HepG2 (cell line): ENCODE results near the gene DTYMK. TPM values are rescaled to one million over a fixed set of nuclear protein-coding genes. Genes with fewer than 3 reads are reported as not detected.
A peak's percentile ranks its signal among the peaks of the same experiment; 100 is the strongest.

ENCODE experiments used
- DNMT1 ChIP-seq: sonication (generic); formaldehyde crosslinking; IDR thresholded peaks from 2 replicates; pipeline ENCODE4 v1.5.1; 2020; ENCODE audit warnings: mild to moderate bottlenecking, missing genetic modification reagents
- ERF ChIP-seq: IDR thresholded peaks from 2 replicates; pipeline ENCODE4 v1.6.1; 2018; ENCODE audit warnings: missing biosample characterization, missing genetic modification reagents
- FLYWCH1 ChIP-seq: sonication (generic); formaldehyde crosslinking; IDR thresholded peaks from 2 replicates; pipeline ENCODE4 v1.8.1; 2023; ENCODE audit warnings: mild to moderate bottlenecking, missing genetic modification reagents
- ISX ChIP-seq: sonication (generic); formaldehyde crosslinking; conservative IDR thresholded peaks from 2 replicates; pipeline ENCODE4 v1.5.0; 2020; ENCODE audit warnings: missing genetic modification reagents
- KLF16 ChIP-seq, 2 experiments: sonication (generic) in 1 of 2; formaldehyde crosslinking in 1 of 2; IDR thresholded peaks; 2 replicates each; pipeline versions ENCODE4 v1.6.1 to v1.8.0; 2016 to 2023; ENCODE audit warnings: missing genetic modification reagents in 2 of 2, missing compliant biosample characterization in 1 of 2
- KLF9 ChIP-seq: IDR thresholded peaks from 2 replicates; pipeline ENCODE4 v1.6.1; 2016; ENCODE audit warnings: low read depth
- MAFF ChIP-seq: IDR thresholded peaks from 2 replicates; pipeline ENCODE4 v1.6.1; 2011; ENCODE audit warnings: low read depth, low read length, improper control_type of control experiment
- MAFK ChIP-seq, 2 experiments: IDR thresholded peaks in 1 of 2; conservative IDR thresholded peaks in 1 of 2; 2 replicates each; pipeline ENCODE4 v1.6.1; 2011; ENCODE audit warnings: improper control_type of control experiment in 2 of 2, low read length in 2 of 2
- MIXL1 ChIP-seq: IDR thresholded peaks from 2 replicates; pipeline ENCODE4 v1.6.1; 2016
- ZC3H4 ChIP-seq: sonication (generic); formaldehyde crosslinking; IDR thresholded peaks from 2 replicates; pipeline ENCODE4 v1.4.0; 2020; ENCODE audit warnings: missing genetic modification reagents, borderline replicate concordance
- ZFAT ChIP-seq: sonication (generic); formaldehyde crosslinking; conservative IDR thresholded peaks from 2 replicates; pipeline ENCODE4 v1.8.1; 2023; ENCODE audit warnings: missing genetic modification reagents, inconsistent platforms
- ZNF224 ChIP-seq: sonication (generic); formaldehyde crosslinking; IDR thresholded peaks from 2 replicates; pipeline ENCODE4 v1.5.0; 2020; ENCODE audit warnings: mild to moderate bottlenecking, missing genetic modification reagents
- ZNF772 ChIP-seq: sonication (generic); formaldehyde crosslinking; IDR thresholded peaks from 2 replicates; pipeline ENCODE4 v1.5.0; 2020; ENCODE audit warnings: mild to moderate bottlenecking, missing genetic modification reagents
- ZNF790 ChIP-seq: sonication (generic); formaldehyde crosslinking; IDR thresholded peaks from 2 replicates; pipeline ENCODE4 v1.8.0; 2022; ENCODE audit warnings: missing genetic modification reagents, mild to moderate bottlenecking, borderline replicate concordance
- polyA plus RNA-seq, 8 experiments: library from polyadenylated mRNA; depleted of rRNA in 3 of 8; stranded (reverse) in 7 of 8; unstranded in 1 of 8; fragments of >200 nt; fragmentation: Illumina TruSeq in 4 of 8; extraction: Trizol in 4 of 8; gene quantifications; 2 replicates each; pipeline versions ENCODE4 v1.2.1 to v1.2.3, GENCODE V29; 2011 to 2016; ENCODE audit warnings: low read depth in 4 of 8, missing spikeins in 1 of 8, mixed read lengths in 1 of 8; ENCODE audit not compliant: insufficient read depth in 1 of 8
- total RNA-seq, 5 experiments: library from RNA; depleted of rRNA; stranded (reverse); fragments of >200 nt; fragmentation: Illumina TruSeq; extraction: Trizol; gene quantifications; 2 replicates each; pipeline ENCODE4 v1.2.3, GENCODE V29; 2016; ENCODE audit warnings: low read depth in 1 of 5
- TF ChIP-seq, protein P1 (sequence below): sonication (generic); formaldehyde crosslinking; IDR thresholded peaks from 2 replicates; pipeline ENCODE4 v1.8.1; 2023; ENCODE audit warnings: mild to moderate bottlenecking, moderate library complexity, missing genetic modification reagents
- TF ChIP-seq, protein P2 (sequence below): sonication (generic); formaldehyde crosslinking; IDR thresholded peaks from 2 replicates; pipeline ENCODE4 v1.4.0; 2020; ENCODE audit warnings: missing genetic modification reagents
- TF ChIP-seq, protein P3 (sequence below): sonication (generic); formaldehyde crosslinking; IDR thresholded peaks from 2 replicates; pipeline ENCODE4 v1.5.1; 2020; ENCODE audit warnings: missing genetic modification reagents, mild to moderate bottlenecking, borderline replicate concordance
- TF ChIP-seq, protein P4 (sequence below): sonication (generic); formaldehyde crosslinking; IDR thresholded peaks from 2 replicates; pipeline ENCODE4 v1.5.1; 2020; ENCODE audit warnings: missing genetic modification reagents, mild to moderate bottlenecking, borderline replicate concordance
- TF ChIP-seq, protein P5 (sequence below): sonication (generic); formaldehyde crosslinking; IDR thresholded peaks from 2 replicates; pipeline ENCODE4 v1.8.0; 2022; ENCODE audit warnings: missing genetic modification reagents, mild to moderate bottlenecking, inconsistent platforms, borderline replicate concordance
- TF ChIP-seq, protein P6 (sequence below): sonication (generic); formaldehyde crosslinking; IDR thresholded peaks from 2 replicates; pipeline ENCODE4 v1.8.0; 2022; ENCODE audit warnings: low read depth, missing genetic modification reagents
- TF ChIP-seq, protein P7 (sequence below): sonication (generic); formaldehyde crosslinking; IDR thresholded peaks from 2 replicates; pipeline ENCODE4 v1.8.0; 2022; ENCODE audit warnings: missing genetic modification reagents, low read depth, mild to moderate bottlenecking, borderline replicate concordance

The DTYMK gene
- total and polyA plus RNA-seq, 2 of the 13 experiments (the other 11 are each of a cell fraction or from before 2014, with no cell fraction given), result 57.5 to 134 TPM

DNA sequence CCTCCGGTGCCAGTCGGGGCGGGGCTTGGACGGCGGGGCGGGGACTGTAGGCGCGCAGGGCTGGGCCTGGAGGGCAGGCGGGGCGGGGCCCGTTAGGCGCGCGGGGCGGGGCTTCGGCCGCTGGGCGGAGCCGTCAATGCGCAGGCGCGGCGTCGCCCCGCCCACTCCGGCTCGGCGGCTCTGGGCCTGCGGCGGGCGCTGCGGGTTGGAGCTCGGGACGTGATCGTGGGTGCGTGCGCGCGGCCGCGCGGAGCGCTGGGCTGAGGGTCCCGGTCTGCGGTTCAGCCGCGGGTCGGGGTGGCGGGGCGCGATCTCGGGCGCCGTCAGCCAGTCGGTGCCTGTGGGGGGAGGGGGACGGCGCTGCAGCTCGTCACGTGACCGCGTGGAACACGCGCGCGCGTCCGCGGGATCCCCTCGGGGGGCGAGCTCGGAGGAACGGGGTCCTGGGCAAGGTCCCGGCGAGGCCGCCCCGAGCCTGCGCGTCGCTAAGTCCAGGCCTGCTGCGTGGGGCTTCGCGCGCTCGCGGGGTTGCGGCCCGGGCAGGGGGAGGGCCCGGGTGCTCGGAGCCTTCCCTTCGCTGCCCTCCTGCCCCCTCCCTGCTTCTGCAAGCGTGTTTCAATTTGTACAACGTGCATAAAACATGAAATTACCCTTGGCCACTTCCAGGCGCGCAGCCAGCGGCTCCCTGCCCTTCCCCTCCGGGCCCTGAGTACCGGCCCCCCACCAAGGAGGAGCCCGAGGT is 48.0 kb upstream of the DTYMK start, which contains the start of gene D2HGDH (continued):
- TF ChIP-seq, protein P1, sequence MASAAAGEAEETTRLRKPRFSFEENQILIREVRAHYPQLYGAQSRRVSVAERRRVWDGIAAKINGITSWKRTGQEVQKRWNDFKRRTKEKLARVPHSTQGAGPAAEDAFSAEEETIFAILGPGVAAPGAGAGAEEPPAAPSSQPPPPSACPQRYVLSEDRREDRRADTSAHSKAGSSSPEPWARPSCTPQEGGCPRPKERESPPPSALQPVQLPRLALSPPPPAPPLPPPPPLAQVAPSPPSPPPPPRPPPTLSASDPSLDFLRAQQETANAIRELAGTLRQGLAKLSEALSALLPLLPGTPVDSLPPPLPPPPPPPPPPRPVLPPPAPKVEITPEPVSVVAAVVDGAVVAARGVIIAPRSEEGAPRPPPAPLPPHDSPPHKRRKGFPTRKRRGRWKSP (CRISPR knock-in tag), result no peak; the same call in 1 of the 2 replicates
- 0 out of 2 replicates have a peak, but pooled peaks have one; percentile 0 for TF ChIP-seq ZNF772 (CRISPR knock-in tag)
- TF ChIP-seq KLF9 (CRISPR knock-in tag), result no peak
- TF ChIP-seq, protein P2, sequence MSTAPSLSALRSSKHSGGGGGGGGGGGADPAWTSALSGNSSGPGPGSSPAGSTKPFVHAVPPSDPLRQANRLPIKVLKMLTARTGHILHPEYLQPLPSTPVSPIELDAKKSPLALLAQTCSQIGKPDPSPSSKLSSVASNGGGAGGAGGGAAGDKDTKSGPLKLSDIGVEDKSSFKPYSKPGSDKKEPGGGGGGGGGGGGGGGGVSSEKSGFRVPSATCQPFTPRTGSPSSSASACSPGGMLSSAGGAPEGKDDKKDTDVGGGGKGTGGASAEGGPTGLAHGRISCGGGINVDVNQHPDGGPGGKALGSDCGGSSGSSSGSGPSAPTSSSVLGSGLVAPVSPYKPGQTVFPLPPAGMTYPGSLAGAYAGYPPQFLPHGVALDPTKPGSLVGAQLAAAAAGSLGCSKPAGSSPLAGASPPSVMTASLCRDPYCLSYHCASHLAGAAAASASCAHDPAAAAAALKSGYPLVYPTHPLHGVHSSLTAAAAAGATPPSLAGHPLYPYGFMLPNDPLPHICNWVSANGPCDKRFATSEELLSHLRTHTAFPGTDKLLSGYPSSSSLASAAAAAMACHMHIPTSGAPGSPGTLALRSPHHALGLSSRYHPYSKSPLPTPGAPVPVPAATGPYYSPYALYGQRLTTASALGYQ (CRISPR knock-in tag), result no peak
- TF ChIP-seq MAFF, result no peak
- TF ChIP-seq DNMT1, result peak; percentile 74; the same call in 1 of the 2 replicates
- TF ChIP-seq, protein P3, sequence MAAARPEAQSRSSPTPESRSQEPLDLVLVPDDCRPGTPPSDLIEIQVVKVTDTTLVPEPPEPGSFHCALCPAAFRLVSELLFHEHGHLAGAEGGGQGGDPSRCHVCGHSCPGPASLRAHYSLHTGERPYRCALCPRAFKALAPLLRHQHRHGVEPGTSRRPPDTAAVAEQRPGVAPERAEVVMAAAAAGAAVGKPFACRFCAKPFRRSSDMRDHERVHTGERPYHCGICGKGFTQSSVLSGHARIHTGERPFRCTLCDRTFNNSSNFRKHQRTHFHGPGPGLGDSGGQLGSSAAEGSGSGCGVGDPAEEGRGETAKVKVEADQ (CRISPR knock-in tag), result no peak; the same call in 1 of the 2 replicates
- peak; percentile 83; the same call in 1 of the 2 replicates for TF ChIP-seq ISX (CRISPR knock-in tag)
- peak; percentile 91; the same call in 1 of the 2 replicates for TF ChIP-seq ZNF790 (CRISPR knock-in tag)
- TF ChIP-seq, protein P4, sequence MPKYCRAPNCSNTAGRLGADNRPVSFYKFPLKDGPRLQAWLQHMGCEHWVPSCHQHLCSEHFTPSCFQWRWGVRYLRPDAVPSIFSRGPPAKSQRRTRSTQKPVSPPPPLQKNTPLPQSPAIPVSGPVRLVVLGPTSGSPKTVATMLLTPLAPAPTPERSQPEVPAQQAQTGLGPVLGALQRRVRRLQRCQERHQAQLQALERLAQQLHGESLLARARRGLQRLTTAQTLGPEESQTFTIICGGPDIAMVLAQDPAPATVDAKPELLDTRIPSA (CRISPR knock-in tag), result no peak
- no peak for TF ChIP-seq MAFK (conservative IDR thresholded peaks at IDR 0.05 in 1 of 2, IDR thresholded peaks at IDR 0.05 in 1 of 2; ENCODE audit: low read length in 2 of 2)
- no peak for TF ChIP-seq MIXL1 (CRISPR knock-in tag)
- no peak for TF ChIP-seq FLYWCH1 (CRISPR knock-in tag)
- no peak for TF ChIP-seq ZNF224 (CRISPR knock-in tag)
- TF ChIP-seq, protein P5, sequence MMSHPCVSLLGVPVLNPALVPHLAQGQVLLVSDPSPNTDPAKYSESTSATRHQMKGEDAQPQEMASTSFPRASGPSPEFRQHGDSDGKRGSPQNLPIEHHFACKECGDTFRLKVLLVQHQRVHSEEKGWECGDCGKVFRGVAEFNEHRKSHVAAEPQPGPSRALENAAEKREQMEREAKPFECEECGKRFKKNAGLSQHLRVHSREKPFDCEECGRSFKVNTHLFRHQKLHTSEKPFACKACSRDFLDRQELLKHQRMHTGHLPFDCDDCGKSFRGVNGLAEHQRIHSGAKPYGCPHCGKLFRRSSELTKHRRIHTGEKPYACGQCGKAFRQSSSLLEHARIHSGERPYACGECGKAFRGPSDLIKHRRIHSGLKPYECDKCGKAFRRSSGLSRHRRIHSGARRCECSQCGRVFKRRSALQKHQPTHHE (CRISPR knock-in tag), result peak; percentile 75; the same call in 1 of the 2 replicates
- TF ChIP-seq ERF (CRISPR knock-in tag), result no peak
- 0 out of 2 replicates have a peak, but pooled peaks have one; percentile 72 for TF ChIP-seq ZFAT (CRISPR knock-in tag)
- TF ChIP-seq, protein P6, sequence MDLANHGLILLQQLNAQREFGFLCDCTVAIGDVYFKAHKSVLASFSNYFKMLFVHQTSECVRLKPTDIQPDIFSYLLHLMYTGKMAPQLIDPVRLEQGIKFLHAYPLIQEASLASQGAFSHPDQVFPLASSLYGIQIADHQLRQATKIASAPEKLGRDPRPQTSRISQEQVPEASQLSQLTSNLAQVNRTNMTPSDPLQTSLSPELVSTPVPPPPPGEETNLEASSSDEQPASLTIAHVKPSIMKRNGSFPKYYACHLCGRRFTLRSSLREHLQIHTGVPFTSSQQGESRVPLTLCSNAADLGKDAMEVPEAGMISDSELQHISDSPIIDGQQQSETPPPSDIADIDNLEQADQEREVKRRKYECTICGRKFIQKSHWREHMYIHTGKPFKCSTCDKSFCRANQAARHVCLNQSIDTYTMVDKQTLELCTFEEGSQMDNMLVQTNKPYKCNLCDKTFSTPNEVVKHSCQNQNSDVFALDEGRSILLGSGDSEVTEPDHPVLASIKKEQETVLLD (CRISPR knock-in tag), result 0 out of 2 replicates have a peak, but pooled peaks have one; percentile 20
- no peak; a peak in 1 of 4 replicates for TF ChIP-seq KLF16 (CRISPR knock-in tag; IDR thresholded peaks at IDR 0.05)
- no peak; the same call in 1 of the 2 replicates for TF ChIP-seq ZC3H4
- TF ChIP-seq, protein P7, sequence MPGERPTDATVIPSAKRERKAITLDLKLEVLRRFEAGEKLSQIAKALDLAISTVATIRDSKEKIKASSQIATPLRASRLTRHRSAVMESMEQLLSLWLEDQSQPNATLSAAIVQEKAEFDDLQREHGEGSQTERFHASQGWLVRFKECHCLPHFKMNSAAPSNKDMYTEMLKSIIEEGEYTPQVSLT, result no peak
